OCI-LY3 (cell line): Measurements from ENCODE around the gene CLCA1.

Experiments
- EZH2phosphoT487 ChIP-seq: fragments of 200-600 bp; shearing (Covaris generic); IDR thresholded peaks from 2 replicates; pipeline ENCODE4 v1.6.1; 2018; ENCODE audit warnings: antibody characterized with exemption, mixed run types, low read depth
- TF ChIP-seq, protein P1 (sequence below): fragments of 200-600, 300-600 bp; sonication (generic); IDR thresholded peaks from 2 replicates; pipeline ENCODE4 v1.5.1; 2014; ENCODE audit warnings: antibody characterized with exemption, low read length, low read depth

DNA sequence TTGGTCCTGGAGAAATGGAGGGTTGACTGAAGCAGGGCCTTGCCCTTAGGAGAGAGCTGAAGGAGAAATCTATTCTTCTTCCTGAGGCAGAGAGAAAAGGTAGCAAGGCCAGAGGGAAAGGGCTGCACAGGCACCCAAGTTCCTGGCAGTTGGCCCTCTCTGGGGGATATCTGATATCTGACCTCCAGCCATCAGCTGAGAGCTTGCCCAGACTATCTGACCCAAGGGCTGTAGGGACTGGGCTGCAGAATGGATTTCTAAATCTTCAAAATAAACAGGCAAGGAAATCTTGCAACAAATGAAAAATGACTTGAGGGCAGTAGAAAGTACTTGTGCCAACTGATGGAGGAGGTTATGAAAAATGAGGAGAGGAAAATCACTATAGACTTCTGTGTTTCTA is 45.3 kb upstream of the CLCA1 start:
- TF ChIP-seq, protein P1, sequence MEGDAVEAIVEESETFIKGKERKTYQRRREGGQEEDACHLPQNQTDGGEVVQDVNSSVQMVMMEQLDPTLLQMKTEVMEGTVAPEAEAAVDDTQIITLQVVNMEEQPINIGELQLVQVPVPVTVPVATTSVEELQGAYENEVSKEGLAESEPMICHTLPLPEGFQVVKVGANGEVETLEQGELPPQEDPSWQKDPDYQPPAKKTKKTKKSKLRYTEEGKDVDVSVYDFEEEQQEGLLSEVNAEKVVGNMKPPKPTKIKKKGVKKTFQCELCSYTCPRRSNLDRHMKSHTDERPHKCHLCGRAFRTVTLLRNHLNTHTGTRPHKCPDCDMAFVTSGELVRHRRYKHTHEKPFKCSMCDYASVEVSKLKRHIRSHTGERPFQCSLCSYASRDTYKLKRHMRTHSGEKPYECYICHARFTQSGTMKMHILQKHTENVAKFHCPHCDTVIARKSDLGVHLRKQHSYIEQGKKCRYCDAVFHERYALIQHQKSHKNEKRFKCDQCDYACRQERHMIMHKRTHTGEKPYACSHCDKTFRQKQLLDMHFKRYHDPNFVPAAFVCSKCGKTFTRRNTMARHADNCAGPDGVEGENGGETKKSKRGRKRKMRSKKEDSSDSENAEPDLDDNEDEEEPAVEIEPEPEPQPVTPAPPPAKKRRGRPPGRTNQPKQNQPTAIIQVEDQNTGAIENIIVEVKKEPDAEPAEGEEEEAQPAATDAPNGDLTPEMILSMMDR: no peak
- TF ChIP-seq EZH2phosphoT487: no peak
